Measurements from ENCODE around the gene CALD1. TPM values are rescaled to one million over a fixed set of nuclear protein-coding genes. Genes with fewer than 3 reads are reported as not detected.

CALD1 gene
- total and polyA plus RNA-seq, 2 experiments from 2014 or later: 132 to 842 TPM

DNA sequence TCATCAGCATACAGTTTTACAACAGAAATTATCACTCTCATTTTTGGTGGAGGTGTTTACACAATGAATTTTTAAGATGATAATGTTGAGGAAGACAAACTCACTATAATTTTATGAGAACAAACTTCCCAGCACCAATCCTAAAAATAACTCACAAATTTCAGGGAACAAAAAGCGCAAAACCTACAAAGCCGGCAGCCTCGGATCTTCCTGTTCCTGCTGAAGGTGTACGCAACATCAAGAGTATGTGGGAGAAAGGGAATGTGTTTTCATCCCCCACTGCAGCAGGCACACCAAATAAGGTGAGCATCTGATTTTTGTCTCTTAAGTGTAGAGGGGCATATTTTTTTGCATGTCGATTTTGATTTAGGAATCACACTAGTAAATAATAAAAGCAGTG, 180.4 kb downstream of the CALD1 start:
- Histone ChIP-seq H3K36me3 (ENCODE audit: insufficient read depth) (peaks cover 42% of the 10 kb centered on the region), H3K27me3 (ENCODE audit: insufficient read depth) (no peaks in the 10 kb centered on the region), H2AFZ (no peak overlapping the region), H3K4me3 (no peak overlapping the region), H3K4me2 (no peak overlapping the region), H3K27ac (ENCODE audit: low read depth) (no peak overlapping the region), H3K4me1 (ENCODE audit: insufficient read depth) (no peaks in the 10 kb centered on the region), H3K9me2 (ENCODE audit: insufficient read depth) (no peaks in the 10 kb centered on the region), H3K79me2 (replicated peaks; ENCODE audit: insufficient read depth) (no peaks in the 10 kb centered on the region), H3F3A (replicated peaks; ENCODE audit: low read depth) (no peaks in the 10 kb centered on the region), H4K20me1 (replicated peaks; ENCODE audit: insufficient read depth) (no peaks in the 10 kb centered on the region; the same call in 1 of the 2 replicates)
- TF ChIP-seq, protein P1, sequence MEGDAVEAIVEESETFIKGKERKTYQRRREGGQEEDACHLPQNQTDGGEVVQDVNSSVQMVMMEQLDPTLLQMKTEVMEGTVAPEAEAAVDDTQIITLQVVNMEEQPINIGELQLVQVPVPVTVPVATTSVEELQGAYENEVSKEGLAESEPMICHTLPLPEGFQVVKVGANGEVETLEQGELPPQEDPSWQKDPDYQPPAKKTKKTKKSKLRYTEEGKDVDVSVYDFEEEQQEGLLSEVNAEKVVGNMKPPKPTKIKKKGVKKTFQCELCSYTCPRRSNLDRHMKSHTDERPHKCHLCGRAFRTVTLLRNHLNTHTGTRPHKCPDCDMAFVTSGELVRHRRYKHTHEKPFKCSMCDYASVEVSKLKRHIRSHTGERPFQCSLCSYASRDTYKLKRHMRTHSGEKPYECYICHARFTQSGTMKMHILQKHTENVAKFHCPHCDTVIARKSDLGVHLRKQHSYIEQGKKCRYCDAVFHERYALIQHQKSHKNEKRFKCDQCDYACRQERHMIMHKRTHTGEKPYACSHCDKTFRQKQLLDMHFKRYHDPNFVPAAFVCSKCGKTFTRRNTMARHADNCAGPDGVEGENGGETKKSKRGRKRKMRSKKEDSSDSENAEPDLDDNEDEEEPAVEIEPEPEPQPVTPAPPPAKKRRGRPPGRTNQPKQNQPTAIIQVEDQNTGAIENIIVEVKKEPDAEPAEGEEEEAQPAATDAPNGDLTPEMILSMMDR (conservative IDR thresholded peaks at IDR 0.05; ENCODE audit: low read depth in 2 of 2): no peak
- TF ChIP-seq EZH2phosphoT487 (IDR thresholded peaks at IDR 0.05; ENCODE audit: unreplicated experiment): no peak
- TF ChIP-seq, protein P2, sequence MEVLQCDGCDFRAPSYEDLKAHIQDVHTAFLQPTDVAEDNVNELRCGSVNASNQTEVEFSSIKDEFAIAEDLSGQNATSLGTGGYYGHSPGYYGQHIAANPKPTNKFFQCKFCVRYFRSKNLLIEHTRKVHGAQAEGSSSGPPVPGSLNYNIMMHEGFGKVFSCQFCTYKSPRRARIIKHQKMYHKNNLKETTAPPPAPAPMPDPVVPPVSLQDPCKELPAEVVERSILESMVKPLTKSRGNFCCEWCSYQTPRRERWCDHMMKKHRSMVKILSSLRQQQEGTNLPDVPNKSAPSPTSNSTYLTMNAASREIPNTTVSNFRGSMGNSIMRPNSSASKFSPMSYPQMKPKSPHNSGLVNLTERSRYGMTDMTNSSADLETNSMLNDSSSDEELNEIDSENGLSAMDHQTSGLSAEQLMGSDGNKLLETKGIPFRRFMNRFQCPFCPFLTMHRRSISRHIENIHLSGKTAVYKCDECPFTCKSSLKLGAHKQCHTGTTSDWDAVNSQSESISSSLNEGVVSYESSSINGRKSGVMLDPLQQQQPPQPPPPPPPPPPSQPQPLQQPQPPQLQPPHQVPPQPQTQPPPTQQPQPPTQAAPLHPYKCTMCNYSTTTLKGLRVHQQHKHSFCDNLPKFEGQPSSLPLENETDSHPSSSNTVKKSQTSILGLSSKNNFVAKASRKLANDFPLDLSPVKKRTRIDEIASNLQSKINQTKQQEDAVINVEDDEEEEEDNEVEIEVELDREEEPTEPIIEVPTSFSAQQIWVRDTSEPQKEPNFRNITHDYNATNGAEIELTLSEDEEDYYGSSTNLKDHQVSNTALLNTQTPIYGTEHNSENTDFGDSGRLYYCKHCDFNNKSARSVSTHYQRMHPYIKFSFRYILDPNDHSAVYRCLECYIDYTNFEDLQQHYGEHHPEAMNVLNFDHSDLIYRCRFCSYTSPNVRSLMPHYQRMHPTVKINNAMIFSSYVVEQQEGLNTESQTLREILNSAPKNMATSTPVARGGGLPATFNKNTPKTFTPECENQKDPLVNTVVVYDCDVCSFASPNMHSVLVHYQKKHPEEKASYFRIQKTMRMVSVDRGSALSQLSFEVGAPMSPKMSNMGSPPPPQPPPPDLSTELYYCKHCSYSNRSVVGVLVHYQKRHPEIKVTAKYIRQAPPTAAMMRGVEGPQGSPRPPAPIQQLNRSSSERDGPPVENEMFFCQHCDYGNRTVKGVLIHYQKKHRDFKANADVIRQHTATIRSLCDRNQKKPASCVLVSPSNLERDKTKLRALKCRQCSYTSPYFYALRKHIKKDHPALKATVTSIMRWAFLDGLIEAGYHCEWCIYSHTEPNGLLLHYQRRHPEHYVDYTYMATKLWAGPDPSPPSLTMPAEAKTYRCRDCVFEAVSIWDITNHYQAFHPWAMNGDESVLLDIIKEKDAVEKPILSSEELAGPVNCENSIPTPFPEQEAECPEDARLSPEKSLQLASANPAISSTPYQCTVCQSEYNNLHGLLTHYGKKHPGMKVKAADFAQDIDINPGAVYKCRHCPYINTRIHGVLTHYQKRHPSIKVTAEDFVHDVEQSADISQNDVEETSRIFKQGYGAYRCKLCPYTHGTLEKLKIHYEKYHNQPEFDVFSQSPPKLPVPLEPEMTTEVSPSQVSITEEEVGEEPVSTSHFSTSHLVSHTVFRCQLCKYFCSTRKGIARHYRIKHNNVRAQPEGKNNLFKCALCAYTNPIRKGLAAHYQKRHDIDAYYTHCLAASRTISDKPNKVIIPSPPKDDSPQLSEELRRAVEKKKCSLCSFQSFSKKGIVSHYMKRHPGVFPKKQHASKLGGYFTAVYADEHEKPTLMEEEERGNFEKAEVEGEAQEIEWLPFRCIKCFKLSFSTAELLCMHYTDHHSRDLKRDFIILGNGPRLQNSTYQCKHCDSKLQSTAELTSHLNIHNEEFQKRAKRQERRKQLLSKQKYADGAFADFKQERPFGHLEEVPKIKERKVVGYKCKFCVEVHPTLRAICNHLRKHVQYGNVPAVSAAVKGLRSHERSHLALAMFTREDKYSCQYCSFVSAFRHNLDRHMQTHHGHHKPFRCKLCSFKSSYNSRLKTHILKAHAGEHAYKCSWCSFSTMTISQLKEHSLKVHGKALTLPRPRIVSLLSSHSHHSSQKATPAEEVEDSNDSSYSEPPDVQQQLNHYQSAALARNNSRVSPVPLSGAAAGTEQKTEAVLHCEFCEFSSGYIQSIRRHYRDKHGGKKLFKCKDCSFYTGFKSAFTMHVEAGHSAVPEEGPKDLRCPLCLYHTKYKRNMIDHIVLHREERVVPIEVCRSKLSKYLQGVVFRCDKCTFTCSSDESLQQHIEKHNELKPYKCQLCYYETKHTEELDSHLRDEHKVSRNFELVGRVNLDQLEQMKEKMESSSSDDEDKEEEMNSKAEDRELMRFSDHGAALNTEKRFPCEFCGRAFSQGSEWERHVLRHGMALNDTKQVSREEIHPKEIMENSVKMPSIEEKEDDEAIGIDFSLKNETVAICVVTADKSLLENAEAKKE (CRISPR knock-in tag; IDR thresholded peaks at IDR 0.05): no peak
- TF ChIP-seq, protein P3, sequence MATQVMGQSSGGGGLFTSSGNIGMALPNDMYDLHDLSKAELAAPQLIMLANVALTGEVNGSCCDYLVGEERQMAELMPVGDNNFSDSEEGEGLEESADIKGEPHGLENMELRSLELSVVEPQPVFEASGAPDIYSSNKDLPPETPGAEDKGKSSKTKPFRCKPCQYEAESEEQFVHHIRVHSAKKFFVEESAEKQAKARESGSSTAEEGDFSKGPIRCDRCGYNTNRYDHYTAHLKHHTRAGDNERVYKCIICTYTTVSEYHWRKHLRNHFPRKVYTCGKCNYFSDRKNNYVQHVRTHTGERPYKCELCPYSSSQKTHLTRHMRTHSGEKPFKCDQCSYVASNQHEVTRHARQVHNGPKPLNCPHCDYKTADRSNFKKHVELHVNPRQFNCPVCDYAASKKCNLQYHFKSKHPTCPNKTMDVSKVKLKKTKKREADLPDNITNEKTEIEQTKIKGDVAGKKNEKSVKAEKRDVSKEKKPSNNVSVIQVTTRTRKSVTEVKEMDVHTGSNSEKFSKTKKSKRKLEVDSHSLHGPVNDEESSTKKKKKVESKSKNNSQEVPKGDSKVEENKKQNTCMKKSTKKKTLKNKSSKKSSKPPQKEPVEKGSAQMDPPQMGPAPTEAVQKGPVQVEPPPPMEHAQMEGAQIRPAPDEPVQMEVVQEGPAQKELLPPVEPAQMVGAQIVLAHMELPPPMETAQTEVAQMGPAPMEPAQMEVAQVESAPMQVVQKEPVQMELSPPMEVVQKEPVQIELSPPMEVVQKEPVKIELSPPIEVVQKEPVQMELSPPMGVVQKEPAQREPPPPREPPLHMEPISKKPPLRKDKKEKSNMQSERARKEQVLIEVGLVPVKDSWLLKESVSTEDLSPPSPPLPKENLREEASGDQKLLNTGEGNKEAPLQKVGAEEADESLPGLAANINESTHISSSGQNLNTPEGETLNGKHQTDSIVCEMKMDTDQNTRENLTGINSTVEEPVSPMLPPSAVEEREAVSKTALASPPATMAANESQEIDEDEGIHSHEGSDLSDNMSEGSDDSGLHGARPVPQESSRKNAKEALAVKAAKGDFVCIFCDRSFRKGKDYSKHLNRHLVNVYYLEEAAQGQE (IDR thresholded peaks at IDR 0.05; ENCODE audit: unreplicated experiment): no peak
- no peak for TF ChIP-seq ZNF331 (CRISPR knock-in tag; IDR thresholded peaks at IDR 0.05; ENCODE audit: low read depth)
- no peak for TF ChIP-seq ZNF114 (CRISPR knock-in tag; IDR thresholded peaks at IDR 0.05)
- TF ChIP-seq, protein P4, sequence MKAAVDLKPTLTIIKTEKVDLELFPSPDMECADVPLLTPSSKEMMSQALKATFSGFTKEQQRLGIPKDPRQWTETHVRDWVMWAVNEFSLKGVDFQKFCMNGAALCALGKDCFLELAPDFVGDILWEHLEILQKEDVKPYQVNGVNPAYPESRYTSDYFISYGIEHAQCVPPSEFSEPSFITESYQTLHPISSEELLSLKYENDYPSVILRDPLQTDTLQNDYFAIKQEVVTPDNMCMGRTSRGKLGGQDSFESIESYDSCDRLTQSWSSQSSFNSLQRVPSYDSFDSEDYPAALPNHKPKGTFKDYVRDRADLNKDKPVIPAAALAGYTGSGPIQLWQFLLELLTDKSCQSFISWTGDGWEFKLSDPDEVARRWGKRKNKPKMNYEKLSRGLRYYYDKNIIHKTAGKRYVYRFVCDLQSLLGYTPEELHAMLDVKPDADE (IDR thresholded peaks at IDR 0.05): no peak
- TF ChIP-seq JUNB (IDR thresholded peaks at IDR 0.05; ENCODE audit: unreplicated experiment): no peak
- TF ChIP-seq POLR2AphosphoS5 (IDR thresholded peaks at IDR 0.05; ENCODE audit: low read depth): no peak
- TF ChIP-seq EZH2 (IDR thresholded peaks at IDR 0.05; ENCODE audit: low read depth, unreplicated experiment): no peak
- TF ChIP-seq STAT1 (IDR thresholded peaks at IDR 0.05; ENCODE audit: unreplicated experiment): no peak
- TF ChIP-seq NANOG (IDR thresholded peaks at IDR 0.05; ENCODE audit: borderline replicate concordance): no peak
- no peak for TF ChIP-seq CREB1 (CRISPR knock-in tag; IDR thresholded peaks at IDR 0.05; ENCODE audit: low read depth)
- DNase-seq (ENCODE audit: low spot score) (no peak), ATAC-seq (no peak)
- no peaks in the 10 kb centered on the region for H3K9me3 Mint-ChIP-seq
- no peaks in the 10 kb centered on the region for H3K4me1 Mint-ChIP-seq
- no peaks in the 10 kb centered on the region for H3K27me3 Mint-ChIP-seq (ENCODE audit: insufficient read depth, low read depth, poor library complexity)
- no peak overlapping the region for H3K4me3 Mint-ChIP-seq
- H3K27ac Mint-ChIP-seq: no peak overlapping the region
- peaks cover 60% of the 10 kb centered on the region for H3K36me3 Mint-ChIP-seq (ENCODE audit: low read depth)

Data from GM23338 (cell line).